Brain microvascular endothelial cell (primary cell): ENCODE data around the gene C14orf180.
"Not testable (repeated sequence)": the region's sequence is repeated elsewhere in the genome, so short reads cannot be mapped to it uniquely, and the experiment has no call there.

Source experiments
- DNase-seq: peaks from one replicate; pipeline ENCODE4 v3.0.0-alpha.2; 2020
- H3K27ac ChIP-seq: fragments of 250-450 bp; sonication (Bioruptor Pico); 2 replicates; pipeline ENCODE4 v1.5.1; 2020; ENCODE audit warnings: mild to moderate bottlenecking, moderate library complexity
- H3K27me3 ChIP-seq: fragments of 250-450 bp; sonication (Bioruptor Pico); replicated peaks from 2 replicates; pipeline ENCODE4 v1.5.1; 2020; ENCODE audit warnings: mild to moderate bottlenecking
- H3K36me3 ChIP-seq: fragments of 250-450 bp; sonication (Bioruptor Pico); replicated peaks from 2 replicates; pipeline ENCODE4 v1.5.1; 2020; ENCODE audit warnings: mild to moderate bottlenecking
- H3K4me3 ChIP-seq: 2 replicates; pipeline ENCODE4 v1.5.1; 2011; ENCODE audit warnings: low read depth, mild to moderate bottlenecking, control low read depth, low read length, moderate library complexity
- CTCF ChIP-seq: IDR thresholded peaks from 2 replicates; pipeline ENCODE4 v1.5.1; 2011; ENCODE audit warnings: low read depth, mild to moderate bottlenecking, moderate library complexity, low read length, control low read depth, inconsistent platforms; ENCODE audit errors: missing control alignments
- in situ Hi-C: cut with HindIII; loops from 2 replicates; pipeline ENCODE4 v1.10.0; 2017; ENCODE audit warnings: low sequenced_read_pairs, low pct_ligation_motif_present

The C14orf180 gene

DNA sequence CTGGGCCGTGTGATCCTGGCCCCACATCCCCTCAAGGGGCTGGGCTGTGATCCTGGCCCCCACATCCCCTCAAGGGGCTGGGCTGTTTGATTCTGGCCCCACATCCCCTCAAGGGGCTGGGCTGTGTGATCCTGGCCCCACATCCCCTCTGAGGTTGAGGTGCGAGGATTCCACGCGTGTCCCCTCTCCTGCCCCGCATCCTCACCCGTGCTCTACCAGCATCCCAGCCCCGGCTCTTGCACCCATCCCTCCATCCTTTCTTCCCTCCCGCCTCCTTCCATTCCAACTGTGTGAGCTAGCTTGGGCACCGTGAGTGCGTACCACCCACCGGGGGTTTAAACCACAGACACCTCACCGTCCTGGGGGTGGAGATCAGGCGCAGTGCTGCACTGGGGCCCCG is 56.2 kb downstream of the C14orf180 start:
- Histone ChIP-seq H3K36me3 (no peaks in the 10 kb centered on the region), H3K27me3 (no peaks in the 10 kb centered on the region), H3K4me3 (no peak overlapping the region), H3K27ac (no peak overlapping the region)
- TF ChIP-seq CTCF = no peak
- no peak for DNase-seq
- in situ Hi-C loops = no loop called here

- Histone ChIP-seq H3K36me3 (no peaks in the 10 kb centered on the region), H3K4me3 (no peak overlapping the region), H3K27me3 (no peaks in the 10 kb centered on the region), H3K27ac (no peak overlapping the region)
- no peak for DNase-seq
- TF ChIP-seq CTCF = no peak
- in situ Hi-C loops = no loop called here
Measured at GRCh38 chr14:104636131-104636530, 56.6 kb downstream of the C14orf180 start.

DNA sequence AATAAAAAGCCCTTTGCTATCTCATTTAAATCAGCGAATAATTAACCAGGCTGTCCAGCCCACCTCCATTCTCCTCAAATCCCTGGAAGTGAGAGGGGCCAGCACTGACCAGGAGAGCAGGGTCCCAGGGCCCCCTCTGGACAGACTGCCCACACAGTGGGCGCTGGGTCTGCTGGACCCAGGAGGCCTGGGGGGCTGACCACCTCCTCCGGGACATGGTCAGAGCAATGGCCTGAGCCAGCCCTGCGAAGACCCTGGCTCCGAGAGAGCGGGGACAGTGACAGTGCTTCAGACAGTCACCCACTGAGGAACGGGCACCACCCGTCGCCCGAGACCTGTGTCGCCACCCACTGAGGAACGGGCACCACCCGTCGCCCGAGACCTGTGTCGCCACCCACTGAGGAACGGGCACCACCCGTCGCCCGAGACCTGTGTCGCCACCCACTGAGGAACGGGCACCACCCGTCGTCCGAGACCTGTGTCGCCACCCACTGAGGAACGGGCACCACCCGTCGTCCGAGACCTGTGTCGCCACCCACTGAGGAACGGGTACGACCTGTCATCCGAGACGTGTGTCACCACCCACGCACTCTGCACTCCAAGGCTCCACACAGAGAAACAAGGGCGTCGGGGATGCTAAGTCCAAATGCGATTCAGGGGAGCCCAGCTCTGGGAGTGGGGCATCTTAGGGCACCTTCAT is 57.4 kb downstream of the C14orf180 start:
- H3K4me3 ChIP-seq, H3K36me3 ChIP-seq, in situ Hi-C loops, H3K27ac ChIP-seq, H3K27me3 ChIP-seq, DNase-seq: not testable (repeated sequence)

DNA sequence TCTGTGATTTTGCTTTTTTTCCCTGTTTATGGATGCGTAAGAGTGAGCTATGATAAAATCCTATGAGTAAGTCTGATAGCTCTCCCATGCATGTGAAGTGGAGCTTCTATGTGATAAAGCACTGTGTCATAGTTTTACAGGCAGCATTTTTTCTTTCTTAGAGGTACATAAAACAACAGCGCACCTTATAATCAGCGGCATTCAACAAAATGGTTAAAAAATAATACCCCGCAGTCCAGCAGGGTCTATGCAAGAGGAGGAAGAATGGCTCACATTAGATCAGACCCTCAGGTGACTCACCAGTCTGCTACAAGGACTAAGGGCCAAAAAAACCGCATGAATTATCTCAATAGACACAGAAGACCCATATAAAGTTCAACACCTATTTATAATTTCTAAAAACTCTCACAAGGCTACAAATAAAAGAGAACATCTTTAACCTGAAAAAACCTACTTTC is 58.0 kb downstream of the C14orf180 start:
- no peak overlapping the region for H3K4me3 ChIP-seq
- H3K27ac ChIP-seq = no peak overlapping the region
- no peak for TF ChIP-seq CTCF
- H3K27me3 ChIP-seq = no peaks in the 10 kb centered on the region
- H3K36me3 ChIP-seq = no peaks in the 10 kb centered on the region
- in situ Hi-C loops = no loop called here
- DNase-seq = no peak

- H3K27me3 ChIP-seq = no peaks in the 10 kb centered on the region
- no peak overlapping the region for H3K27ac ChIP-seq
- H3K36me3 ChIP-seq = no peaks in the 10 kb centered on the region
- TF ChIP-seq CTCF = no peak
- H3K4me3 ChIP-seq = no peak overlapping the region
- DNase-seq = no peak
- in situ Hi-C loops = no loop called here
Measured at GRCh38 chr14:104638190-104638589, 58.6 kb downstream of the C14orf180 start.

GRCh38 chr14:104638927-104639450 is 59.4 kb downstream of the C14orf180 start:
- Histone ChIP-seq H3K36me3 (no peaks in the 10 kb centered on the region), H3K27me3 (no peaks in the 10 kb centered on the region), H3K4me3 (no peak overlapping the region), H3K27ac (no peak overlapping the region)
- no peak for DNase-seq
- in situ Hi-C loops = no loop called here
- TF ChIP-seq CTCF = no peak
